HG03135 (cell line): ENCODE data around the gene FAM131C.

Source experiments
- ATAC-seq: cut with Tn5 transposase; IDR thresholded peaks from one replicate; pipeline ENCODE4 v1.9.1; 2021; ENCODE audit warnings: mild to moderate bottlenecking, moderate library complexity; ENCODE audit not compliant: unreplicated experiment

Gene FAM131C

GRCh38 chr1:16073490-16074119 lies at the start of gene FAM131C:
Gene FAM131C (minus strand): TSS chr1:16073651. CDS start chr1:16073442, 209 bp downstream.
- ATAC-seq: no peak

GRCh38 chr1:16122916-16123315 lies 49.5 kb upstream of the FAM131C start:
- ATAC-seq: no peak

- ATAC-seq: no peak
Measured at GRCh38 chr1:16122350-16122881, 49.0 kb upstream of the FAM131C start.

- no peak for ATAC-seq
Measured at GRCh38 chr1:16120940-16121410, 47.5 kb upstream of the FAM131C start.

- no peak for ATAC-seq
Measured at GRCh38 chr1:16120407-16120806, 47.0 kb upstream of the FAM131C start.

- no peak for ATAC-seq
Measured at GRCh38 chr1:16119926-16120325, 46.5 kb upstream of the FAM131C start.

- no peak for ATAC-seq
Measured at GRCh38 chr1:16119504-16119903, 46.1 kb upstream of the FAM131C start.

GRCh38 chr1:16118706-16119105 lies 45.3 kb upstream of the FAM131C start:
- no peak for ATAC-seq

- no peak for ATAC-seq
Measured at GRCh38 chr1:16117936-16118335, 44.5 kb upstream of the FAM131C start.

GRCh38 chr1:16117369-16117768 lies 43.9 kb upstream of the FAM131C start:
- ATAC-seq: no peak

- ATAC-seq: no peak
Measured at GRCh38 chr1:16116625-16117024, 43.2 kb upstream of the FAM131C start.

- no peak for ATAC-seq
Measured at GRCh38 chr1:16116002-16116401, 42.6 kb upstream of the FAM131C start.

GRCh38 chr1:16115468-16115983 lies 42.1 kb upstream of the FAM131C start:
- ATAC-seq: no peak

- no peak for ATAC-seq
Measured at GRCh38 chr1:16114527-16115467, 41.3 kb upstream of the FAM131C start.

- ATAC-seq: no peak
Measured at GRCh38 chr1:16112596-16113555, 39.4 kb upstream of the FAM131C start.

- ATAC-seq: no peak
Measured at GRCh38 chr1:16111771-16112595, 38.5 kb upstream of the FAM131C start.

GRCh38 chr1:16110884-16111283 lies 37.4 kb upstream of the FAM131C start:
- no peak for ATAC-seq

GRCh38 chr1:16110456-16110855 lies 37.0 kb upstream of the FAM131C start:
- no peak for ATAC-seq

- no peak for ATAC-seq
Measured at GRCh38 chr1:16109571-16109970, 36.1 kb upstream of the FAM131C start.
